ENCODE data around the gene TBPL1.

GRCh38 chr6:134000443-134000842 is 47.4 kb downstream of the TBPL1 start:
- TF ChIP-seq, protein P1, sequence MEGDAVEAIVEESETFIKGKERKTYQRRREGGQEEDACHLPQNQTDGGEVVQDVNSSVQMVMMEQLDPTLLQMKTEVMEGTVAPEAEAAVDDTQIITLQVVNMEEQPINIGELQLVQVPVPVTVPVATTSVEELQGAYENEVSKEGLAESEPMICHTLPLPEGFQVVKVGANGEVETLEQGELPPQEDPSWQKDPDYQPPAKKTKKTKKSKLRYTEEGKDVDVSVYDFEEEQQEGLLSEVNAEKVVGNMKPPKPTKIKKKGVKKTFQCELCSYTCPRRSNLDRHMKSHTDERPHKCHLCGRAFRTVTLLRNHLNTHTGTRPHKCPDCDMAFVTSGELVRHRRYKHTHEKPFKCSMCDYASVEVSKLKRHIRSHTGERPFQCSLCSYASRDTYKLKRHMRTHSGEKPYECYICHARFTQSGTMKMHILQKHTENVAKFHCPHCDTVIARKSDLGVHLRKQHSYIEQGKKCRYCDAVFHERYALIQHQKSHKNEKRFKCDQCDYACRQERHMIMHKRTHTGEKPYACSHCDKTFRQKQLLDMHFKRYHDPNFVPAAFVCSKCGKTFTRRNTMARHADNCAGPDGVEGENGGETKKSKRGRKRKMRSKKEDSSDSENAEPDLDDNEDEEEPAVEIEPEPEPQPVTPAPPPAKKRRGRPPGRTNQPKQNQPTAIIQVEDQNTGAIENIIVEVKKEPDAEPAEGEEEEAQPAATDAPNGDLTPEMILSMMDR (IDR thresholded peaks at IDR 0.05) = no peak
- TF ChIP-seq, protein P2, sequence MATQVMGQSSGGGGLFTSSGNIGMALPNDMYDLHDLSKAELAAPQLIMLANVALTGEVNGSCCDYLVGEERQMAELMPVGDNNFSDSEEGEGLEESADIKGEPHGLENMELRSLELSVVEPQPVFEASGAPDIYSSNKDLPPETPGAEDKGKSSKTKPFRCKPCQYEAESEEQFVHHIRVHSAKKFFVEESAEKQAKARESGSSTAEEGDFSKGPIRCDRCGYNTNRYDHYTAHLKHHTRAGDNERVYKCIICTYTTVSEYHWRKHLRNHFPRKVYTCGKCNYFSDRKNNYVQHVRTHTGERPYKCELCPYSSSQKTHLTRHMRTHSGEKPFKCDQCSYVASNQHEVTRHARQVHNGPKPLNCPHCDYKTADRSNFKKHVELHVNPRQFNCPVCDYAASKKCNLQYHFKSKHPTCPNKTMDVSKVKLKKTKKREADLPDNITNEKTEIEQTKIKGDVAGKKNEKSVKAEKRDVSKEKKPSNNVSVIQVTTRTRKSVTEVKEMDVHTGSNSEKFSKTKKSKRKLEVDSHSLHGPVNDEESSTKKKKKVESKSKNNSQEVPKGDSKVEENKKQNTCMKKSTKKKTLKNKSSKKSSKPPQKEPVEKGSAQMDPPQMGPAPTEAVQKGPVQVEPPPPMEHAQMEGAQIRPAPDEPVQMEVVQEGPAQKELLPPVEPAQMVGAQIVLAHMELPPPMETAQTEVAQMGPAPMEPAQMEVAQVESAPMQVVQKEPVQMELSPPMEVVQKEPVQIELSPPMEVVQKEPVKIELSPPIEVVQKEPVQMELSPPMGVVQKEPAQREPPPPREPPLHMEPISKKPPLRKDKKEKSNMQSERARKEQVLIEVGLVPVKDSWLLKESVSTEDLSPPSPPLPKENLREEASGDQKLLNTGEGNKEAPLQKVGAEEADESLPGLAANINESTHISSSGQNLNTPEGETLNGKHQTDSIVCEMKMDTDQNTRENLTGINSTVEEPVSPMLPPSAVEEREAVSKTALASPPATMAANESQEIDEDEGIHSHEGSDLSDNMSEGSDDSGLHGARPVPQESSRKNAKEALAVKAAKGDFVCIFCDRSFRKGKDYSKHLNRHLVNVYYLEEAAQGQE (IDR thresholded peaks at IDR 0.05; ENCODE audit: insufficient read depth in 1 of 2, low read depth in 2 of 2, low read length in 1 of 2) = no peak
- no peak for TF ChIP-seq POLR2AphosphoS5 (IDR thresholded peaks at IDR 0.05; ENCODE audit: low read depth, low read length)
- TF ChIP-seq SIN3A (IDR thresholded peaks at IDR 0.05; ENCODE audit: borderline replicate concordance, insufficient read depth, low read depth, low read length) = no peak
